Type B pancreatic cell (in vitro differentiated cells): ENCODE measurements around the gene SGF29. TPM values are rescaled to one million over a fixed set of nuclear protein-coding genes. Genes with fewer than 3 reads are reported as not detected.
"Not testable (repeated sequence)": the region's sequence is repeated elsewhere in the genome, so short reads cannot be mapped to it uniquely, and the experiment has no call there.

ENCODE experiments used
- DNase-seq: peaks from one replicate; pipeline ENCODE4 v3.0.0; 2021; ENCODE audit warnings: mixed read lengths; ENCODE audit not compliant: unreplicated experiment; ENCODE audit errors: extremely low spot score
- H3K27ac Mint-ChIP-seq: 2 replicates; pipeline ENCODE4 v1.8.0; 2021; ENCODE audit warnings: mild to moderate bottlenecking, mixed read lengths
- H3K27me3 Mint-ChIP-seq: 2 replicates; pipeline ENCODE4 v1.8.0; 2021; ENCODE audit warnings: mixed read lengths
- H3K36me3 Mint-ChIP-seq: 2 replicates; pipeline ENCODE4 v1.8.0; 2021; ENCODE audit warnings: mixed read lengths
- H3K4me1 Mint-ChIP-seq: one replicate; pipeline ENCODE4 v1.8.0; 2021; ENCODE audit warnings: mixed read lengths; ENCODE audit not compliant: unreplicated experiment
- H3K4me3 Mint-ChIP-seq: 2 replicates; pipeline ENCODE4 v1.8.0; 2021; ENCODE audit warnings: mild to moderate bottlenecking, mixed read lengths
- H3K9me3 Mint-ChIP-seq: 2 replicates; pipeline ENCODE4 v1.8.0; 2021; ENCODE audit warnings: mixed read lengths
- total RNA-seq: library from RNA; stranded (reverse); gene quantifications from 2 replicates; pipeline ENCODE4 v1.2.1, GENCODE V29; 2021; ENCODE audit warnings: low replicate concordance
- TF ChIP-seq, protein P1 (sequence below): fragments of 200-600 bp; sonication (generic); conservative IDR thresholded peaks from 2 replicates; pipeline ENCODE4 v1.5.0; 2021; ENCODE audit warnings: antibody characterized with exemption, mild to moderate bottlenecking

The SGF29 gene
- total RNA-seq, 1 donor from 2014 or later, result 29.6 TPM

DNA sequence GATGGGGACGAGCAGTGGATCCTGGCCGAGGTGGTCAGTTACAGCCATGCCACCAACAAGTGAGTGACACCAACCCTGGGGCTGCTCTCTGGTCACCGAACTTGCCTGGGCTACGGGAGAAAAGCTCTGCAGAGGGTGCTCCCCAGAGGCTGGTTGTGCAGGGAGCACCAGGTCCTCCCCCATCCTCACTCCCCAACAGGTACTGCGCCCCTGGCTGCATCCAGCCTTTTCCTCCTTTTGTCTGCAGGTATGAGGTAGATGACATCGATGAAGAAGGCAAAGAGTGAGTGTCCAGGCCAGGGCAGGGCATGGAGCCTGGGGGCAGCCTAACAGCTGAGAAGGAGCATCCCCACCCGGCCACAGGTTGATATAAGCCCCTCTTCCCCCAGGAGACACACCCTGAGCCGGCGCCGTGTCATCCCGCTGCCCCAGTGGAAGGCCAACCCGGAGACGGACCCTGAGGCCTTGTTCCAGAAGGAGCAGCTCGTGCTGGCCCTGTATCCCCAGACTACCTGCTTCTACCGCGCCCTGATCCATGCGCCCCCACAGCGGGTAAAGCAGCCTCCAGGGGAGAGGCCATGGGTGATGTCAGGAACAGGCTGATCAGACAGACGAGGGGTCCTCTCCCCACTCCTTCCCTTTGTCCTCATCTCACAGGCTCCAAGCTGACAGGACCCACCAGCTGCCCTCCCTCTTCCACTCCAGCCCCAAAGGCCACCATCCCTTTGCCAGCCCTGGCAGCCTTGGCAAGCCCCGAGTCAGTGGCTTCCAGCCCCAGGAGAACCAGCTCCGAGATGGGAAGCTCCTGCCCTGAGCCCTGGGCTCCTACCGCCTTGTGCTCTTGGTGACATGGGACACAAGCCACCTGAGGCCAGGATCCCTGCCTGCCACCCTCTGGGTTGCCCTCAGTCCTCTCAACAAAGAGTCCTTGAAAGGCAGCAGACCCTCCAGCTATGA, 36.9 kb downstream of the SGF29 start:
- no peak for DNase-seq
- TF ChIP-seq, protein P1, sequence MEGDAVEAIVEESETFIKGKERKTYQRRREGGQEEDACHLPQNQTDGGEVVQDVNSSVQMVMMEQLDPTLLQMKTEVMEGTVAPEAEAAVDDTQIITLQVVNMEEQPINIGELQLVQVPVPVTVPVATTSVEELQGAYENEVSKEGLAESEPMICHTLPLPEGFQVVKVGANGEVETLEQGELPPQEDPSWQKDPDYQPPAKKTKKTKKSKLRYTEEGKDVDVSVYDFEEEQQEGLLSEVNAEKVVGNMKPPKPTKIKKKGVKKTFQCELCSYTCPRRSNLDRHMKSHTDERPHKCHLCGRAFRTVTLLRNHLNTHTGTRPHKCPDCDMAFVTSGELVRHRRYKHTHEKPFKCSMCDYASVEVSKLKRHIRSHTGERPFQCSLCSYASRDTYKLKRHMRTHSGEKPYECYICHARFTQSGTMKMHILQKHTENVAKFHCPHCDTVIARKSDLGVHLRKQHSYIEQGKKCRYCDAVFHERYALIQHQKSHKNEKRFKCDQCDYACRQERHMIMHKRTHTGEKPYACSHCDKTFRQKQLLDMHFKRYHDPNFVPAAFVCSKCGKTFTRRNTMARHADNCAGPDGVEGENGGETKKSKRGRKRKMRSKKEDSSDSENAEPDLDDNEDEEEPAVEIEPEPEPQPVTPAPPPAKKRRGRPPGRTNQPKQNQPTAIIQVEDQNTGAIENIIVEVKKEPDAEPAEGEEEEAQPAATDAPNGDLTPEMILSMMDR, result no peak
- Mint-ChIP-seq H3K27ac (no peak overlapping the region), H3K27me3 (no peaks in the 10 kb centered on the region), H3K9me3 (no peaks in the 10 kb centered on the region), H3K4me3 (no peak overlapping the region), H3K4me1 (no peaks in the 10 kb centered on the region), H3K36me3 (peaks cover 6% of the 10 kb centered on the region)

DNA sequence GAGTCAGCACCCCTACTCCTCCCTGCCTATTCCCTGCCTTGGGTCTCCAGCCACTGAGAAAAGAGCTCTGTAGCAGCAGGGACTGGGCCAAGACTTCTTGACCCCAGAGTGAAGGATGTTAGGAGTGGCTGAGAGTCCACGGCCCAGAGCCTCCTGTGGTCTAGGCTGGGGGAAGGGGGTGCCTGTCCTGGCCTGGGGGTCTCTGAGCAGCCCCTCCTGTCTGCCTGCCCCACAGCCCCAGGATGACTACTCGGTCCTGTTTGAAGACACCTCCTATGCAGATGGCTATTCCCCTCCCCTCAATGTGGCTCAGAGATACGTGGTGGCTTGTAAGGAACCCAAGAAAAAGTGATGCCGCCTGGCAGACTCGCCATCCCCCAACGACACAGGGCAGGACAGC, 37.6 kb downstream of the SGF29 start:
- Mint-ChIP-seq H3K36me3 (peaks cover 6% of the 10 kb centered on the region), H3K27me3 (no peaks in the 10 kb centered on the region), H3K9me3 (no peaks in the 10 kb centered on the region), H3K4me1 (no peaks in the 10 kb centered on the region), H3K4me3 (no peak overlapping the region), H3K27ac (no peak overlapping the region)
- no peak for DNase-seq
- TF ChIP-seq, protein P1, result no peak

DNA sequence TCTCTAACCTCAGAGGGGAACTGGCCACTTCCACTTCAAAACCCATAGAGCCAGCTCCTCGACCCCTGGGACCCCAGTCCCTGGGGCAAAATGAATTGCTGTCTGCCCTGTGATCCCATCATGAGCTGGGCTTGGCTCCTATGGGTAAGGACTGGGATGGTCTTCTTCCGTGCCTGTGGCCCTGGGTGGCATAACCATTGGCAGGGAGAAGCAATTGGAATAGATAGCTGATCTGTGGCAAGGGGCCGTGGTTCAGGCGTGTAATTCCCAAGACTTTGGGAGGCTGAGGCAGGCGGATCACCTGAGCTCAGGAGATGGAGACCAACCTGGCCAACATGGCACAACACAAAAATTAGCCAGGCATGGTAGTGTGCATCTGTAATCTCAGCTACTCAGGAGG, 38.8 kb downstream of the SGF29 start:
- no peak overlapping the region for H3K4me3 Mint-ChIP-seq
- peaks cover 3% of the 10 kb centered on the region for H3K36me3 Mint-ChIP-seq
- no peaks in the 10 kb centered on the region for H3K27me3 Mint-ChIP-seq
- DNase-seq, result no peak
- H3K27ac Mint-ChIP-seq, result no peak overlapping the region
- TF ChIP-seq, protein P1, result no peak
- no peaks in the 10 kb centered on the region for H3K9me3 Mint-ChIP-seq
- peaks cover 10% of the 10 kb centered on the region for H3K4me1 Mint-ChIP-seq

DNA sequence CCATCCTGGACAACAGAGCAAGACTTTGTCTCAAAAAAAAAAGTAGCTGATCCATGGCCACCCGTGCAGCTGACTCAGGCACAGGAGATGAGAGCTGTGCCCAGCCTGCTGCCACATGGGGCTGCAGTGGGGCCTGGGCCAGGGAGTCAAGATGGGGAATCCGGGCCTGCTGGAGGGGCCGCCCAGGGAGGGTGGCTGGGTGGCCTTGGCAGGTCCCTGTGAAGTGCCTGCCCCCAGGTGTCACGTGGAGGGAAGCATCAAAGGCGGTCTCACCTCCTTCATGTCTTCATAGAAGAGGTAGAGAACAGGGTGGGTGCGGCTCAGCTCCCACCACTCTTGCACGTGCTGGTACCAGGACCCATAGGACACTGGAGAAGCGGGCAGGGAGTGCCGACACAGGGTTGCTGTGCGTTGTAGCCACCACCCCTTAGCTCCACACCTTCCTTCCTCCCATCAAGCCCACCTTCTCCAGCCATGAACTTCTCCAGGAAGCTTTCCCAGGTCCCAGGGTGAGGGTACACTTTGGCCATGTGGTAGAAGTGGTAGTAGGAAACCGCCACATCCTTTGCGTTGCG, 39.3 kb downstream of the SGF29 start:
- Mint-ChIP-seq H3K27me3 (no peaks in the 10 kb centered on the region), H3K9me3 (no peaks in the 10 kb centered on the region), H3K4me3 (no peak overlapping the region), H3K4me1 (peaks cover 15% of the 10 kb centered on the region), H3K36me3 (peaks cover 3% of the 10 kb centered on the region), H3K27ac (no peak overlapping the region)
- no peak for DNase-seq
- TF ChIP-seq, protein P1, result no peak

DNA sequence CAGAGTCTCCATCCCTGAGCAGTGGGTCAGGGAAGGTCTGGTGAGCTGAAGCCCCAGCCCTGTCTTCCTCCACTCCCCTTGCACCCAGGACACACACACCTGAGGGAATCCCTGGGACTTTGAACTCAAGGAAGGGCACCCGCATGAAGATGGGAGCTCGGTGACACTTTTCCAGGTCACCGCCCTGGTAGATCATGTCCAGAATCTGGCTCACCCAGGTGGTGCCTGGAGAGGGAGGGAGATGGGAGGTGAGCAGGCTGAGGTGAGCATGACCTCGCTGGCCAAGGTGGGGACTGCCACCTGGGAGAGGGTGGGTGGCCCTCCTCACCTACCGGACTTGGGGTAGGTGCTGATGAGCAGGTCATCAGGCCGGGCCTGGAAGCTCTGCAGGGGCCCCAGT, 41.7 kb downstream of the SGF29 start:
- not testable (repeated sequence) for H3K9me3 Mint-ChIP-seq, H3K27me3 Mint-ChIP-seq, H3K36me3 Mint-ChIP-seq, H3K4me3 Mint-ChIP-seq, DNase-seq, H3K27ac Mint-ChIP-seq
- peaks cover 16% of the 10 kb centered on the region for H3K4me1 Mint-ChIP-seq

DNA sequence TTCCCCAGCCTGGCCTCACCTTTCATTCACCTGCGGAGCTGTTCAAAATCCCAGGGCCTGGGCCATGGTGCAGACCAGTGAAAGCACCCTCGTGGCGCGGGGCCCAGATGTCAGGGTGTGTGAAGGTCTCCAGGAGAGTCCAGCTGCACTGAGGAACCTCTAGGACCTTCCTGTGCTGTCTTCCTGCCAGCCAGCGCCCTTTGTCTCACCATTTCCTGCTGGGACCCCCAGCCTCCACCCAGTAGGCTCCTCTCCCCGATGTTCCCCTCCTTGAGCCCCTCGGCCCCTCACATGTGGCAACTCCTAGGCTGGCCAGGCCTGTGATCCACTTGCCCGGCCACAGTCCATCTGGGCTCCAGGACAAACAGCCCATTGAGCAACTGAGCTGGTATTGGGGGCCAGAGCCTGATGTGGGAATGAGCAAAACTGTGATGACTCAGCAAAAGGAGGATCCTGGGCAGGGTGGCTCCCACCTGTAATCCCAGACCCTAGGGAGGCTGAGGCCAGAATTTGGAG, 42.5 kb downstream of the SGF29 start:
- no peaks in the 10 kb centered on the region for H3K9me3 Mint-ChIP-seq
- no peaks in the 10 kb centered on the region for H3K27me3 Mint-ChIP-seq
- no peak for DNase-seq
- H3K36me3 Mint-ChIP-seq, result peaks cover 3% of the 10 kb centered on the region
- TF ChIP-seq, protein P1, result no peak
- peak overlapping the region; percentile 31 for H3K4me3 Mint-ChIP-seq
- H3K27ac Mint-ChIP-seq, result peak overlapping the region; percentile 87
- peaks cover 16% of the 10 kb centered on the region for H3K4me1 Mint-ChIP-seq
